ENCODE measurements around the gene CLASP1.

Gene CLASP1

GRCh38 chr2:121541495-121541894, 107.8 kb downstream of the CLASP1 start:
- no peak for DNase-seq (ENCODE audit: low spot score)

GRCh38 chr2:121539750-121540469, 109.4 kb downstream of the CLASP1 start:
- no peak for DNase-seq (ENCODE audit: low spot score)

GRCh38 chr2:121536850-121537557, 112.3 kb downstream of the CLASP1 start:
- DNase-seq (ENCODE audit: low spot score), result no peak

DNA sequence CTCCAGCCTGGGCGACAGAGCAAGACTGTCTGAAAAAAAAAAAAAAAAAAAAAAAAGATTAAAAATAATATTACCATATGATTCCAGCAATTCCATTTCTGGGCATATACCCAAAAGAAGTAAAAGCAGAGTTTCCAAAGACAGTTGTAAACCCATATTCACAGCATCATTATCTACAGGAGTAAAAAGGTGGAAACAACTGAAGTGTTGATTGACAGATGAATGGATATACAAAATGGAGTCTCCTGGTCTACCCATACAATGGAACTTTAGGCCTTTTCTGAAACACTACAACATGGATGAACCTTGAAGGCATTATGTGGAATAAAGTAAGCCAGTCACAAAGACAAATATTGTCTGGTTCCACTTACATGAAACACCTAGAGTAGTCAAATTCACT, 112.9 kb downstream of the CLASP1 start:
- DNase-seq (ENCODE audit: low spot score), result no peak

GRCh38 chr2:121534007-121534406, 115.3 kb downstream of the CLASP1 start:
- no peak for DNase-seq (ENCODE audit: low spot score)

- DNase-seq (ENCODE audit: low spot score), result no peak
Observed at GRCh38 chr2:121532894-121533293, 116.4 kb downstream of the CLASP1 start.

GRCh38 chr2:121532347-121532766, 116.9 kb downstream of the CLASP1 start:
- peak; percentile 30 for DNase-seq (ENCODE audit: low spot score)

DNA sequence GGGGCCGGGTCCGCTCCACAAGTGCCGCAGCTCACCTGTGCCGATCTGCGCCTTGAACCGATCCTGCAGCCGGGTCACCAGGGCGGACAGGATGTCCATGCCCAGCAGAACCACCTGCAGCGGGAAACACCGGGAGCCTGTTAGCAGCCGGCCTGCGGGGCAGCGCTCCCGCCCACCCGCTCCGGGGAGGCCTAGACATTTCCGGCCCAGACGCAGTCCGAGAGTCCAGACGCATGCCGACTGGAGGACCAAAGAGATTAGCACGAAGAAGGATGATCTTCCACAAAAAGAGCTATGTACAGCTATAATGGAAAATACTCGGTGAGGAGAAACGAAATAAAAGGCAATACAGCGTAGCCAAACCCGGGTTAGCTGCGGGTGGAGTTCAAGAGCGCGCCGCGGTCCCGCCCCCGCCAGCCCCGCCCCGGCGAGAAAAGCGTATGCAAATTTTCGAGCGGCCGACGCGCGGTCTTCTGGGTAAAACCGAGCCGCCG, 119.0 kb downstream of the CLASP1 start:
- peak; percentile 85 for DNase-seq (ENCODE audit: low spot score)

GRCh38 chr2:121529439-121530211, 119.6 kb downstream of the CLASP1 start:
- DNase-seq (ENCODE audit: low spot score), result peak; percentile 72

DNA sequence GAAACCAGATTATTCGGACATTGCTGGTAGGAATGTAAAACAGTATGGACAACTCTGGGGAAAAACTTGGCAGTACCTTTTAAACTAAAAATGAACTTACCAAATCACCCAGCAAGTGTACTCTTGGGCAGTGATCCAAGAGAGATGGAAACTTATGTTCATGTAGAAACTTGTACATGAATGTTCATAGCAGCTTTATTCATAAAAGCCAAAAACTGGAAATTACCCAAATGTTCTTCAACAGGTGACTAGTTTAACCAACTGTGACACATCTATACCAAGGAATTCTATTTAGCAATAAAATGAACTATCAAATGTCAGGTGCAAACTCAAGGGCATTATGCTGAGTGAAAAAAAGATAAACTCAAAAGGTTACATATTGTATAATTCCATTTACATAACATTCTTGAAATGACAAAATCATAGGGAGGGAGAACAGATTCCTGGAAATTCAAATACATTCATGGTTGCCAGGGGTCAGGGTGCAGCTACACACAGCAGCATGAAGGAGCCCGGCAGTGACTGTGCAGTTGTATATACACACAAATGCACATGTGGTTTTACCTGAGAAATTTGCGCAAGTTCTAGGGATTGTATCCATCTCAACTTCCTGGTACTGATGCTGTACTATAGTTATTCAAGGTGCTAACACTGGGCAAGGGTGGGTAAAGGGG, 122.1 kb downstream of the CLASP1 start:
- DNase-seq (ENCODE audit: low spot score), result no peak

DNA sequence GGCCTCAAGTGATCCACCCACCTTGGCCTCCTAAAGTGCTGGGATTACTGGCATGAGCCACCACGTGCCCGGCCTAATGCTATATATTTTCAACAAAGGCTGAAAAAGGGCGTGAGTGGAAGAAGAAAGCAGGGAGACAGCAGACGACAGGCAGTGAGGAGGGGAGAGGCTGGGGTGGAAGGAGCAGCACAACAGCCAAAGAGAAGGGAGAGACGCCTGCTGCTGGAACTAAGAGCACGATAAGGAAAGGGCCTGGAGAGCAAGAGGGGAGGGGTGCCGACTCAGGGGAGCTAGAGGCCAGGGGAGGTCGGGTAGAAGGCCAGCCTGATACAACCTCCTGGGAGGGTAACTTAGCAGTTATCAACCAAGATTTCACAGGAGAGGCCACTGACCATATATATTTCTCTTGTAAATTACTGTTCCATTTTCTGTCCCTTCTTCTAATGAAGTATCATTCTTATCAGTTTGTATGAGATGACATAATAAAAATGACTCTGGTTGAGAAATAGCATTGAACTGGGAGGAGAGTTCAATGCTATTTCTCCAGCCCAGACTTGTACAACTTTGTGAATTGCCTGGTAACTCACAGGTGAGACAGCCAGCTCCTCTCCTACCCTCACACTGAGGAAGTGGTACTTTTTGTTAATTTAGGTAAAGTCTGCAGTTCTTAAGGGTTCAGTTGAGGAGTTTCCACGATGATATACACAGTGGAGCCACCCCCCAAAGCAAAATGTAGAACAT, 124.4 kb downstream of the CLASP1 start:
- DNase-seq (ENCODE audit: low spot score), result no peak

DNA sequence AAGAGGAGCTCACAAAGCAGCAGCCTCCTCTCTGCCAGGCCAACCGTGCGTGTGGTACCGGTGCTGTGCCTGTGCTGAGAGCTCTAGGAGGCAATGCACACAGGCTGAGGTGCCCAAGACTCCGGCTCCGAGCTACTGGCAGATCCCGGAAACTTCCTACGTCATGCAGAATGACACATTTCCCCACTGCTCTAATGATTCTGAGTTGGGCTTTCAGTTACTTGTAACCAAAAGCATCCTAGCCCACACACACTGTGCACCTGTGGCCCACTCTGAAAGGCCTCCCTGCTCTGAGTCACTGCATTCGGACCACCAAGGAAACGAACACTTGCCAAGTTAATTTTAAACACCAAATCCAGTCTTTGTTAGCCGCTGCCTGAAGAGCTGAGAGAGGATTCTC, 127.9 kb downstream of the CLASP1 start:
- no peak for DNase-seq (ENCODE audit: low spot score)

GRCh38 chr2:121520641-121520994, 128.6 kb downstream of the CLASP1 start:
- DNase-seq (ENCODE audit: low spot score), result no peak

DNA sequence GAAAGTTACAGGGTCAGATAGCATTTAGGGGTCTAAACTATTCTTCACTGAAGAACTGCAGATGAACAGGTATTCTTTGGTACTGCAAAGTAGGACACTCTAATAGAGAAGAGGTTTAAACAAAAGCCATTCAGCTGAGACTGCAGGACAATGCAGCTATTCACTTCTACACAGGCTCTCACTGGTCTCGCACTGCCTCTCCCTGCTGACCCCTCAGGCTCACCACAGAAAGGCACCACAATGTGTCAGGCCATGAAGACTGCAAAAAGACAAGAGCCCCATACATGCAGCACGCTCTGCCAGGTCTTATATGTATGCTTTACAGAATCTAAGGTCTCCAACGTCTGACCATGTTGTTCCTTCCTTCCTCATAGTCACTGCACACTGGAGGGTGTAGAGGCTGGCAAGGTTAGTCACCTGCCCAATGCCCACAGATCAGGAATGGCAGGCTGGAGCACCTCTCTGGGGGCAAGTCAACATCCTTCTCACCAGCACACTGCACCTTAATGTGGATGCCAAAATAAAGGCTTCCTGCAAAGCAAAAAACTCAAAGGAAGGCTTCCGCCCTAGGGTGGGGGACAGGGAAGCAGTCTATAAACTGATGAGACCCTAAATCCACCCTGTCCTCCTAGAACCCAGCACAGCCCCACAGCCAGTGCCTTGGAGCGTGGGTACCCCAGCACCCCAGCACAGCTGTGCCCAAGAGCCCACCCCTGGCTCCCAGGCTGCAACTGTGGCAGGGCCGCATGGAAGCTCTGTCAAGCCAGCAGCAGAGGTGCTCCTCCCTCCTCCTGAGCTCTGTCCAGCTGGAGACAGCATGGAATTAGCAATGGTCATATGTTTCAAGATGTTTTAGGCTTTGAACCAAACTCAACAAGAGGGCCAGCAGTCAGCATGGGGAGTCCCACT, 129.3 kb downstream of the CLASP1 start:
- no peak for DNase-seq (ENCODE audit: low spot score)

GRCh38 chr2:121519153-121519552, 130.1 kb downstream of the CLASP1 start:
- DNase-seq (ENCODE audit: low spot score), result no peak

DNA sequence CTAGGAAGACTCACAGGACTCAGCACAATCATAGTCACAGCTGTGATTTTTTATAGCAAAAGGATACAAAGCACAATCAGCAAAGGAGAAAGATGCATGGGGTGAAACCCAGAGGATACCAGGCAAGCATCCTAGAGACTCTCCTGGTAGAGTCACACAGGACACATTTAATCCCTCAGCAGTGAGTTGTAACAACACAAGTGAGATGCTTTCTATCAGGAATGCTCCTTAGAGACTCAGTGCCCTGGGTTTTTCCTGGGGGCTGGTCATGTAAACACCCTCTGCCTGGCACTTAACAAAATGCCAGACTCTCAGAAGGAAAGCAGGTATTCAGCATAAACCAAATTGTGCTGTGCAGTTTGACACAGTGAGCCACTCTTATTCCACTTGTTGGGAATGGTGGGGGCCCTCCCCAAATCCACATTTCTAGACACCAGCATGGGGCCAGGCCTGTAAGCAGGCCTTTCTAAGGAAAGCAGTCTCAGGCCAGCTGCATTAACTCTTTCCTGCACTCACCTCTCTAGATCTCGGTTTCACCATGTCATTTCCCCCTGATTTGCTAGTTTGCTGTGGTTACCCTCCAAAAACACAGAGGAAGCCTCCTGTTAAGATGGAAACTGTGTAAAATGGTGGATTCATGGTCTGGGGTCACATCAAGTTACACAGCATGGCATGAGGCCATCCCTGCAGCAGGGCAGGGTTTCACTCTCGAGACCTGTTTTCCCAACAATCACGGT, 135.5 kb downstream of the CLASP1 start:
- DNase-seq (ENCODE audit: low spot score), result no peak

DNA sequence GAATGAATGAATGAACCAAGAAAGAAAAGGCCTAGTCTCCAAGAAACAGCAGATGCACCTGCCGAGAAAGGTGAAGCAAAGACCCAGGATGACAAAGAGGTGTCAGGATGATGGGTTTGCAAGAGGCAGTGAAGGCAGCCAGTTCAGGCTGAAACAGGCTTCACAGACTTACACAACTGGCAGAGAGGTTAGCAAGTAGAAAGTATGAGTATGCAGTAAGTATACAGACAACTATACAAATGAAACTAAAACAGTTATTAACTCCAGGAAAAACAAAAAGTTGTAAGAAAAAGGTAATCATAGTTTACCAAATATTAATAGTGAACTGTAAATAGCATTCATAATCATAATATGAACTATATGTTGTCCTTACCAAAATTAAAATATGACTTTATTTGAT, 138.4 kb downstream of the CLASP1 start:
- no peak for DNase-seq (ENCODE audit: low spot score)

DNA sequence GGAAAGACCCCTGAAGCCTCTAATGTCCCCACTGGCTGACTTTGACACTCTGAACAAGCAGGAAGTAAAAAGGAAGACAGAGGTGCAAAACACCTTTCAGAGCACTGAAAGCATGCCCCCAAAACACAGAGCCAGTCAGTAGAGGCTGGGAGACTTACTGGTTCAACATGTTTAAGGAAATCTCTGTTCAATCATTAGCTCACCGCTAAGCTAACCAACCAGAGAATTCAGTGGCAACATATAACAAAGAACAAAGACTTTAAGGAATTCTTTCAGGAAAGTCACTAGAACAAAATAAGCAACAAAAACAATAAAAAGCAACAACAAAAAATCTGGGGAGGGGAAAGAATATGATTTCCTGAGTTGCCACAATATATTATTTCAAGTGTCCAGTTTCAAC, 142.6 kb downstream of the CLASP1 start:
- no peak for DNase-seq (ENCODE audit: low spot score)

DNA sequence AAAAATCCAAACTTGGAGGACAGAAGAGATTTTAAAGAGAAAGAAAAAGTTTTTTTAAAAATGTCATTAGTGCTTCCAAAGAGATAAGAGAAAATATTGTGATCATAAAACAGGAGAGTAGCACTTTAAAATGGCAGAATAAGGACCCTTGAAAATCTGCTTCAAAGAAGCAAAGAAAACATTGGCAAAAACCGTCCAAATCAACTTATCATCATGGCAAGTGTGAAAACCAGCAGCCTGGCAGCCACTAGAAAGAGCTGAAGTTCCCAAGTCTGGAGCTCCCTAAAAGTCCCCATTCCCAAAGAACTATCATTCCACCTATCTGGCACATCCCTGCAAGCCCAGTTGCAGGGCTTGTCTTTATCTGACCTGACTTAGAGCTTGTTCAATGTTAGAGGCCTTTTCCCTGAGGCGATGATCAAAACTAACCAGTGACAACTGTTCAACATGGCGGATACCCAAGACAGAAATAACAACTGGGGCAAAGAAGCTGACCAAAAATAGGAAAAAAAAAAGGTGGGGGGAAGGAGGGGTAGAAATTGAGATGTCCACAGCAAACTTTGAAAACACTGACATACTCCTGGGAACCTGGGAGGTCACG, 143.2 kb downstream of the CLASP1 start:
- no peak for DNase-seq (ENCODE audit: low spot score)

All from SK-N-DZ (cell line).